Measurements from ENCODE around the gene SPEN.

DNA sequence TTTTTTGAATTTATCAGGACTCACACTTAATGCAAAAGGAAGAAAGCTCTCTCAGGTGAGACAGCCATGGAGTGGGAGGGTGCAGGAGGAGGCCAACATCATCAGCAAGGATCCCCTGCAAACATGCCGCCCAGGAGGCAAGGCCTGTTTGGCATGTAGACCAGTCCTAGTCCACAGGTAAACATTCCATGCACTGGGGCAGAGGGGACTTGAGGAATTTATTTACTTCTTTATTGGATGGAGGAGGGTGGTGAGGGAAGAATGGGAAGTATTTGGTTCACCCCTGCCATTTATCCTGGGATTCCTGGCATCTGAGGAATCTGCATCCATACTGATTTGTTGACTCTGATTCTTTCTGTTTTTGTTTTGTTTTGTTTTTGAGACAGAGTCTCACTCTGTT is 38.6 kb upstream of the SPEN start:
- TF ChIP-seq, protein P1, sequence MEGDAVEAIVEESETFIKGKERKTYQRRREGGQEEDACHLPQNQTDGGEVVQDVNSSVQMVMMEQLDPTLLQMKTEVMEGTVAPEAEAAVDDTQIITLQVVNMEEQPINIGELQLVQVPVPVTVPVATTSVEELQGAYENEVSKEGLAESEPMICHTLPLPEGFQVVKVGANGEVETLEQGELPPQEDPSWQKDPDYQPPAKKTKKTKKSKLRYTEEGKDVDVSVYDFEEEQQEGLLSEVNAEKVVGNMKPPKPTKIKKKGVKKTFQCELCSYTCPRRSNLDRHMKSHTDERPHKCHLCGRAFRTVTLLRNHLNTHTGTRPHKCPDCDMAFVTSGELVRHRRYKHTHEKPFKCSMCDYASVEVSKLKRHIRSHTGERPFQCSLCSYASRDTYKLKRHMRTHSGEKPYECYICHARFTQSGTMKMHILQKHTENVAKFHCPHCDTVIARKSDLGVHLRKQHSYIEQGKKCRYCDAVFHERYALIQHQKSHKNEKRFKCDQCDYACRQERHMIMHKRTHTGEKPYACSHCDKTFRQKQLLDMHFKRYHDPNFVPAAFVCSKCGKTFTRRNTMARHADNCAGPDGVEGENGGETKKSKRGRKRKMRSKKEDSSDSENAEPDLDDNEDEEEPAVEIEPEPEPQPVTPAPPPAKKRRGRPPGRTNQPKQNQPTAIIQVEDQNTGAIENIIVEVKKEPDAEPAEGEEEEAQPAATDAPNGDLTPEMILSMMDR (conservative IDR thresholded peaks at IDR 0.05; ENCODE audit: low read depth in 2 of 2) = no peak
- no peak for TF ChIP-seq POLR2AphosphoS5 (IDR thresholded peaks at IDR 0.05; ENCODE audit: low read depth)

Data from GM23338 (cell line).